GM18499 (cell line): ENCODE results near the gene POLR2M.

Experiments used
- ATAC-seq: cut with Tn5 transposase; IDR thresholded peaks from one replicate; pipeline ENCODE4 v1.9.1; 2021; ENCODE audit warnings: moderate number of reproducible peaks; ENCODE audit not compliant: insufficient read depth, unreplicated experiment

The POLR2M gene

GRCh38 chr15:57690341-57690966 is 16.1 kb upstream of the POLR2M start:
- no peak for ATAC-seq

- ATAC-seq: no peak
Observed at GRCh38 chr15:57691082-57691481, 15.4 kb upstream of the POLR2M start.

- no peak for ATAC-seq
Observed at GRCh38 chr15:57692709-57693108, 13.8 kb upstream of the POLR2M start.

- ATAC-seq: no peak
Observed at GRCh38 chr15:57694279-57694678, 12.2 kb upstream of the POLR2M start.

GRCh38 chr15:57696146-57696545 is 10.4 kb upstream of the POLR2M start:
- ATAC-seq: no peak

GRCh38 chr15:57697588-57697987 is 8.9 kb upstream of the POLR2M start:
- ATAC-seq: no peak

GRCh38 chr15:57698243-57698642 is 8.3 kb upstream of the POLR2M start:
- no peak for ATAC-seq

- ATAC-seq: no peak
Observed at GRCh38 chr15:57698991-57699390, 7.5 kb upstream of the POLR2M start.

- ATAC-seq: no peak
Observed at GRCh38 chr15:57703387-57703786, 3.1 kb upstream of the POLR2M start.

- no peak for ATAC-seq
Observed at GRCh38 chr15:57704441-57704840, 2.1 kb upstream of the POLR2M start.

GRCh38 chr15:57705746-57706404 is 639 bp upstream of the POLR2M start:
- ATAC-seq: no peak

- ATAC-seq: no peak
Observed at GRCh38 chr15:57708047-57708446, 1.5 kb downstream of the POLR2M start.

GRCh38 chr15:57718309-57718708 is 11.8 kb downstream of the POLR2M start:
- ATAC-seq: no peak

GRCh38 chr15:57720867-57721266 is 14.4 kb downstream of the POLR2M start:
- no peak for ATAC-seq

- ATAC-seq: no peak
Observed at GRCh38 chr15:57726411-57726810, 19.9 kb downstream of the POLR2M start.

GRCh38 chr15:57727031-57727430 is 20.5 kb downstream of the POLR2M start:
- ATAC-seq: no peak

GRCh38 chr15:57728436-57728835 is 21.9 kb downstream of the POLR2M start:
- no peak for ATAC-seq

GRCh38 chr15:57730876-57731275 is 24.4 kb downstream of the POLR2M start:
- no peak for ATAC-seq

GRCh38 chr15:57731530-57732103 is 25.1 kb downstream of the POLR2M start:
- ATAC-seq: no peak

GRCh38 chr15:57732526-57733331 is 26.2 kb downstream of the POLR2M start:
- ATAC-seq: no peak

- ATAC-seq: no peak
Observed at GRCh38 chr15:57734860-57735259, 28.3 kb downstream of the POLR2M start.
